GM12864 (cell line): ENCODE data around the gene EGLN3.

ENCODE experiments used
- DNase-seq: peaks from one replicate; pipeline ENCODE4 v3.0.0-alpha.2; 2011; ENCODE audit warnings: low read depth
- H3K4me3 ChIP-seq: 2 replicates; pipeline ENCODE4 v1.5.1; 2011; ENCODE audit warnings: mild to moderate bottlenecking, low read depth, low read length, control low read depth
- TF ChIP-seq, protein P1 (sequence below): IDR thresholded peaks from 2 replicates; pipeline ENCODE4 v1.5.1; 2011; ENCODE audit warnings: low read depth, mild to moderate bottlenecking, moderate library complexity, low read length, control low read depth, inconsistent platforms; ENCODE audit errors: missing control alignments

Gene EGLN3

DNA sequence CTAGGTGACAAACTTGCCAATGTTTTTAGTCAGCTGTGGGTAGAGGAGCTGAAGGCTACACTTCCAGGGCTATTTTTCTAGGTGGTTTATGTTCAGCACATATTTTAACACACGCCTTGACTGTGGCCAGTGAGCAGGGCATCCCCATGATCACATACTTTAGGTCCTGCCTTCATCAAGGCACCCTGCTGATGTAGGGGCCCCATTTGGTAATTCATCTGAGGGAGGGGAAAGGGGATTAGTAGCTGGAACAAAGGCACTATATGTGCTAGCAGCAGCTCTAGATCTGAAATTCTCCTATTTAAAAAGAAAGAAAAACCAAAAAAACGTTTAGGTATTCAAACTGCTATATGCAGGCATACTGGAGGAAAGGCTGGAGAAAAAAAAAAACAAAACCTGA is 14.5 kb downstream of the EGLN3 start:
- H3K4me3 ChIP-seq, result no peak overlapping the region
- no peak for DNase-seq
- TF ChIP-seq, protein P1, sequence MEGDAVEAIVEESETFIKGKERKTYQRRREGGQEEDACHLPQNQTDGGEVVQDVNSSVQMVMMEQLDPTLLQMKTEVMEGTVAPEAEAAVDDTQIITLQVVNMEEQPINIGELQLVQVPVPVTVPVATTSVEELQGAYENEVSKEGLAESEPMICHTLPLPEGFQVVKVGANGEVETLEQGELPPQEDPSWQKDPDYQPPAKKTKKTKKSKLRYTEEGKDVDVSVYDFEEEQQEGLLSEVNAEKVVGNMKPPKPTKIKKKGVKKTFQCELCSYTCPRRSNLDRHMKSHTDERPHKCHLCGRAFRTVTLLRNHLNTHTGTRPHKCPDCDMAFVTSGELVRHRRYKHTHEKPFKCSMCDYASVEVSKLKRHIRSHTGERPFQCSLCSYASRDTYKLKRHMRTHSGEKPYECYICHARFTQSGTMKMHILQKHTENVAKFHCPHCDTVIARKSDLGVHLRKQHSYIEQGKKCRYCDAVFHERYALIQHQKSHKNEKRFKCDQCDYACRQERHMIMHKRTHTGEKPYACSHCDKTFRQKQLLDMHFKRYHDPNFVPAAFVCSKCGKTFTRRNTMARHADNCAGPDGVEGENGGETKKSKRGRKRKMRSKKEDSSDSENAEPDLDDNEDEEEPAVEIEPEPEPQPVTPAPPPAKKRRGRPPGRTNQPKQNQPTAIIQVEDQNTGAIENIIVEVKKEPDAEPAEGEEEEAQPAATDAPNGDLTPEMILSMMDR, result no peak

- H3K4me3 ChIP-seq, result no peak overlapping the region
- TF ChIP-seq, protein P1, result no peak
- no peak for DNase-seq
Observed at GRCh38 chr14:33934938-33935337, 15.9 kb downstream of the EGLN3 start.

DNA sequence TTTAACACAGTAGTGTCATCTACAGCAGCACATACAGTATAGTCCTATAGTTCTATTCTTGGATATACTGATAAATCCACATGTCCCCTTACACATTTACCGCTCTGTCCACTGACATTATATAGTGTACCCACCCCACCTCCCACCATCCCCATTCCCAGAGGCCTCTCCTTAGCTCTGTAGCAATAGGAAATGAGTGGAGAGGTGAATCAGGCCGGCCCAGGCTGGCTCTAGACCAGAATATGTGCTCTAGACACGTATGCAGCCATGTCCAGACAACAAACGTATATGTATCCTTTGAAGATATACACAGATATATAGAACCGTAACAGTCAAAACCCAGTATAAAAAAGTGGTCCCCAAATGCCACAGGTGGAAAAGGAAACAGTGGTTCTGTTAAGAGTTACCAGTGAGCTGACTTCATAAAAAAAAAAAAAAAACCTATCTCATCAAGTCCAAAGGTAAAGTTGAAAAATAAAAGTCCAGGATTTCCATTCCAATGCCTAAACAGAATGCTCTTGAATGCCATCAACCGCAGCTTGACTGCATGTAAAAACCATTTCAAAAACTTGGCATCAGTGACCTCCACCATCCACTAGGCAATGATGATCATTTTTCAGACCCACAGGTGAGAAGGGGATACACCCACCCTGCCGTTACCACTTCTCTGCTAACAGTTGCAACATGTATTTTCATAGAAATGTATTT is 16.7 kb downstream of the EGLN3 start:
- DNase-seq, result no peak
- H3K4me3 ChIP-seq, result no peak overlapping the region
- TF ChIP-seq, protein P1, result no peak

GRCh38 chr14:33933386-33933933 is 17.4 kb downstream of the EGLN3 start:
- TF ChIP-seq, protein P1, result no peak
- no peak overlapping the region for H3K4me3 ChIP-seq
- DNase-seq, result no peak

GRCh38 chr14:33932576-33933345 is 18.1 kb downstream of the EGLN3 start:
- no peak overlapping the region for H3K4me3 ChIP-seq
- no peak for DNase-seq
- TF ChIP-seq, protein P1, result no peak

GRCh38 chr14:33932033-33932432 is 18.8 kb downstream of the EGLN3 start:
- no peak overlapping the region for H3K4me3 ChIP-seq
- DNase-seq, result no peak
- TF ChIP-seq, protein P1, result no peak
